HG02884 (cell line): ENCODE data around the gene KIRREL3.

Experiments used
- ATAC-seq: cut with Tn5 transposase; IDR thresholded peaks from one replicate; pipeline ENCODE4 v1.9.1; 2021; ENCODE audit warnings: mild to moderate bottlenecking, moderate library complexity; ENCODE audit not compliant: unreplicated experiment

KIRREL3 gene

DNA sequence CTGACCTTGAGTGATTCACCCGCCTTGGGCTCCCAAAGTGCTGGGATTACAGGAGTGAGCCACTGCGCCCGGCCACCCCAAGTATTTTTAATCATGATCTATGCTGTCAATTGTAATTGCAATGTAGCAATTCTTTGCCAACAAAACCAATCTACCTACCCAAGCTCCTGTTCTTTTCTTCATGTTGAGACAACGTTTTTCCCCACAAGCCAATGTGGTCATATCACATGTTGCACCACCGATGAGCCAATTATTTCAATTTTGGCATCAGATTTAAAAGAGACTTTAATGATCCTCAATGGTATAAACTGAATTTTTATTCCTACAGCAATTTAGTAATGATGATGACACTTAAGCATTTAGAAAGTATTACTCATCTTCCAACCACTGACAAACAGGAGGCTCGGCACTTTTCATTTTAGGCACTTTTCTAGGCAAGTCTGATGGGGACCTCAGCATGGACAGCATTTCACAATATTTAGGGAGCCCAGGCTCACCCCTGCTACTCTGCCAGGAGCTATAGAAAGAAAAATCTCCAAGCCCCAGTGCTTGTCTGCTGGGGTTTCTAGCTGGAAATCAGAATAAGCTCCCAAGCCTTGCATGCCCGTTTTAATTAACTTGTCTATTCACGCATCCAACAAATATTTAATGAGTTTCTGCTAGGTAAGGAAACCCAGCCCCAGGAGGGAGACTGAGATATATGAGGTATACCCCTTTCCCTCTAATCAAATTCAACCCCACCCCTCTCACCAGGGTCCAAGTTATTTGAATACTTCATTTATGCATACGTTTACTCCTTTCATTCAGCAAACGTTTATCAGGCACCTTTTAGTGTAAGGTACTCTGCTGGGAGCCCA, 353.6 kb downstream of the KIRREL3 start:
- ATAC-seq: no peak

DNA sequence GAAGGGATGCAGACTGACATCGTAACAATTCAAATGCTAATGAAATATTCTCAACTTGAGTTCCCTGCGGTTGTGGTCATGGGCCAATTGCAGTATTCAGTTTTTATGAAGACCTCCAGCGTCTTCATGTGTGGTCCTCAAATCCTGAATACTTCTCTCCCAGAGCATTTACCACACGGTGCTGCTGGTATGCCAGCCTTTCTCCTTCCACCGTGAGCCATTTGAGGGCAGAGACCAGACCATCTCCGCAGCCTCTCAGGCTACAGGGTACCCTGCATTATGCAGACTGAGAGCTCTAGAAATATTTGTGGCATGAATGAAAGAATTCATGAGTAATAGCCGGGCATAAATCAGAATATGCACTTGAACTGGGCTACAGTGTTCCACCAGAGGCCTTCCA, 355.4 kb downstream of the KIRREL3 start:
- ATAC-seq: no peak

DNA sequence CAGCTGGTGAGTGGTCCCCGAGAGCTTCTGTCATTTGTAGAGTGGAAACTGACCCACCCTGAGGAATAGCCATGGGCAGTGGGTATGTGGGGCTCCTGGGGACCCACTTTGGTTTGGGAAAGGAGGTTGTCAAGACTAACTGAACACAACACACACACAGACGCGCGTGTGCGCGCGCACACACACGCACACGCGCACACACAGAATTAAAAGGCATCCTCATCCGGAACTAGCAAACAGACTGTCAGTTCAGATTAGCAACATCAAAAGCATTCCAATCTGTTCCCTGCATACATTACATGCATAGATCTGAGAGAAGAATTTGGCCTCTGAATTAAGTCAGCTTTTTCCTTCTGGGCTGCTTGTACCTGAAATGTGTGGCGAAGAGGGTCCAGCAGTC, 360.4 kb downstream of the KIRREL3 start:
- no peak for ATAC-seq

DNA sequence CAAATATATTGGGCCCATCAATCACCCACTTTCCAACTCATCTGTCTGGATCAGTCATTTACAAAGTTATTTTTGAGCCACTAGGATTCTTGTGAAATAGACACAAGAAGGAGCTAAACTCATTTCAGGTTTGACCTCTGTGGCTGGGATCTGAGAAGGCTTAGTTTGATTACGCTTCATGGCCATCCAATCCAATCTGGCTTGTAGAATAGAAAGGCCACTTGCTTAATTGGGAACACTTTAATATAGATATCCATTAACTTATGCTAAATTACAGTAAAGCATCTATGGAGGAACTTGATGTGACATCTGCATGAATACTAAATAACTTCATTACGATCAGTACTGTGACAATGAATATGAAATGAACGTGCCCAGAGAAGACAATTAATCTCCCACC, 360.9 kb downstream of the KIRREL3 start:
- no peak for ATAC-seq

DNA sequence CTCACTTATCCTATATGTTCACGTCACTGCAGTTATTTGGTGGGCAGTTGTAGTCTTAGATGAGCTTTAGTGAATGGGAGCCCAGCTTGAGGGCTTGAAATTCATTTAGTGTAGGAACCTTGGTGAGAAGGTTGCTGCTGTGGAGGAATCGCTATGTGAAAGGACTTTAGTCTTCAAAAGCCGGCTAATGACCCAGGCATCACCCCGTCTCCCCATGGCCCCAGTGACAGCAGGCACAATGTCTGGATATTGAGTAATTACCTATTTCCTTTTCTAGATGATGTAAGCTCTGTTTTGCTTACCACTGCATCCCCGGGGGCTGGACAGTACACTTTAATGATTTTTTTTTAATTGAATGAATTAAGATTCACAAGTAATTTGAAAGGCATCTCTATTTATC, 361.9 kb downstream of the KIRREL3 start:
- ATAC-seq: no peak

DNA sequence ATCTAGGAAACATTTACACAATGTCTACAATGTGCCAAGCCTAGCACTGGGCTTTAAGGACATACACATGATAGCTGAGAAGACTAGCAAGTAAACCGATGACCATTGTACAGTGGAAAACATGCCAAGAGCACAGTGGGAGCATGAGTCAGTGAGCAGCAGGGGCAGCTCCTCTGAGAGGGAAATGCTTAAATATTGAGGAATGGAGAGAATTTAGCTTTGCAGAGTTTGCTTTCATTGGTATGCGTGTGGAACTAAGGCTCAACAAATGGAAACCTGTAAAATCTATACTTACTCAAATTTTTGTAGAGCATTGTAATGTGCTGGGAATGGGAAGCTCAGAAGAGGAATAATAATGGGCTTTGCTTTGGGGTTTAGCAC, 362.8 kb downstream of the KIRREL3 start:
- ATAC-seq: no peak

DNA sequence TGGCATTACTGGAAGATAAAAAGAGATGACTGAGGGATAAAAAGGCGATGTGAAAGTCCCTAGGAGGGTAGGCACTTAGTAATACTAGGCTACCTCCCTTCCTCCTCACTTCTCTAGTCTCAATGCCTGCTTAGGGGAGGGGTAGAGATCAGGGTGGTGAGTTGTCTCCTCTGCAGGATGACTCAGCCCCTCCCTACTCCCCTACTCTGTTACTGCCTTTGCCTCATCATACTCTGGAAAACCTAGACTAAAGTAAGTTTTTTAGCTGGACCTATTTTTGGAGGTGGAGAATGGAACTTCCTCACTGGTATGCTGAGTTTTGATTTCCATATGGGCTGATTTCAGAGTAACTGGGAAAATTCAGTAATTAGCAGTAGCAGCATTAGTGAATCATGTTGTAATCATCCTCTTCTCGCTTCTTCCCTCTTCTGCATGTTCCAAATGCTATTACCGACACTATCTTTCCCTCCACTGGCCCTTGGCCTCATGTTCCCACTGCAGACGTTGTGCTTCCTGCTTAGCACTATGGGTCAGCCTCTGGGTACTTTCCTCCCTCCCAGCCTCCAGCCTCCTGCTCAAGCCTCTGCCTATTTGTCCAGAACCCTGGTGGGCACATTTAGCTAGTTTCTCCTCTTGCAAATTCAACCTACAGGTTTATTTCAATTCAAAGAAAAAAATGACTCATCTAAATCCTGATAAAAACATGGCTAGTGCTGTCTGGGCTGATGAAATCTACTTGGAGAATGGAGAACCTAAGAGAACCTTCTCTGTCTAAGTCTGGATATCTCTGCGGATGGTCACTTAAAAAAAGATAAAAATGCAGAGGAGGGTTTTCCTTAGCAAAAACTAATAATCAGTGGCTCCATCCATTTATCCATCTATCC, 363.4 kb downstream of the KIRREL3 start:
- no peak for ATAC-seq

DNA sequence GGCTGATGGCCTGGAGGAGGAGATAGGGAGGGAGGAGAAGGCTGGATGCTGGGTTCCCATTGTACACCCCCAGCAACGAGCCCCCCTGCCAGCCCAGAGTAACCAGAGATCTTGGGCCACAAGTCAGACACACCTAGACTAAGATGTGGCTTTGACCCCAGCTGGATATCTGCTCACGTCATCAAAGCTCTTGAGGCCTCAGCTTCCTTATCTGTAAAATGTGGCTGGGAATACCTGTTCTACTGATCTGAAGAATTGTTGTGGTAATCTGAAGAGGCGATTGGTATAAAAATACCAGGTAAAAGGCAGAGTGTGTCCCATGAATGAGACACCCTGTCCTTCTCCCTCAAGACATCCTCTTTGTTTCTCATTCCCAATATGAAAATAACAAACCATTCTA, 365.1 kb downstream of the KIRREL3 start:
- no peak for ATAC-seq

DNA sequence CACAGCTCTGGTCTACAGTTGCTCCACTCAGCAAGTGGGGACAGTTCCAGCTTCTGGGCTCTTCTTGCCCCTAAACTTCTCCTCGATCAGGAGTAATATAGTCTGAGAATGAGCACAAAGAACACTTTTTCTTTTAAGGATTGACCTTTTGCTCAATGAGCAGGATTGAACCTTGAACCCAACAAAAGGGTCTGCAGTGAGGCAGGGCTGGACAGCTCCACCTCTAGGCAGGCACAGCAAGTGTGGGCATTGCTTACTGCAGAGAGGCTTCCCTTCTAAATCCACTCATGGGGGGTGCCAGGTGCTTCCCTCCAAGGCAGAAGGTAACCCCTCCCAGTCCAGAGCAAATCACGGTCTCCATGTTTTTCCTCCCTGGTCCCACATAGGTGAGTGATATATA, 365.6 kb downstream of the KIRREL3 start:
- no peak for ATAC-seq

DNA sequence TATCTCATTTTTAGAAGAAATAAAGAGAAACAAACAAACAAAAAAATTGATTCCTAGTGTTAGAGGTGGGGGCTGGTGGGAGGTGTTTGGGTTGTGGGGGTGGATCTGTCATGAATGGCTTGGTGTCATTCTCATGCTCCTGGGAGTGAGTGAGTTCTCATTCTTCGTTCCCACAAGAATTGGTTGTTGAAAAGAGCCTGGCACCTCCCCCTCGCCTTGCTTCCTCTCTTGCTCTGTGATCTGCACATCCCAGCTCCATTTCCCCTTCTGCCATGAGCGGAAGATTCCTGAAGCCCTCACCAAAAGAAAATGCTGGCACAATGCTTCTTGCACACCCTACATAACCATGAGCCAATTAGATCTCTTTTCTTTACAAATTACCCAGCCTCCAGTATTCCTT, 367.2 kb downstream of the KIRREL3 start:
- no peak for ATAC-seq

DNA sequence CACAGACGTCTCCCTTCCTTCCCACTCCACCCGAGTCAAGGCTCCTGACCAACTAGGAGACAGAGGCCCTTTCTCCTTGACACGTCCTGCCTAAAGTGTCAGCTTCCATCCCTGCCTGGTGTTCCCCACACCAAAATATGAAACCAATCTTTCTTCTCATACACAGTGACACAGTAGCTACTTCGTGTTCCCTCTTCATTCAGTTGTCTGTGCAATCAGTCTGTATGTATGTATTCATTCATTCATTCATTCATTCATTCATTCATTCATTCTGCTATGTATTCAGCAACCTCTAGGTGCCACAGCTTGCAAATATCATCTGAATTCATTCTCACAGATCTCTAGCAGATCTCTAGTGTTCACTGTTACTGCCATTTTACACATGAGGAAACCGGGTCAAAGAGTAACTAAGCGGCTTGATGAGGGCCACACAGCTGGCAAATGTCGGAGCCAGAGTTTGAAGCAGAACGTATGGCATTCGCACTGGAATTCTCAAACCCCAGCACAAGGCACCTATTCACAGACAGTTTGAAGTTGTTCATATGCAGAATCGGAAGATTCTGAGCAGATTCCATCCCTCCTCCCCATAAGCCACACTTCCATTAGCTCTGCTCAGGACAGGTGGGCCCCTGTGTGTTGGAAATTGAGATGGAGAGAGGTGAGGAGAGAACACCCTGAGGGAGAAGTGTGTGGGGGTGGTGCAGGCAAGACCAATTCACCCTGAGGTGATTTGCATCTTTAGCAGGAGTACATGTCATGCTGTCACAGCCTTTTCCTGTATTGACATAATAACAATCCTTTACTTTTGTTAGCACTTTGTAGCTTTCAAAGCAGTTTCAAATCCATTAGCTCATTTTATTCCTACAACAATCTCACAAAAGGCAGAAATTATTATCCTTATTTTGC, 369.4 kb downstream of the KIRREL3 start:
- ATAC-seq: no peak

DNA sequence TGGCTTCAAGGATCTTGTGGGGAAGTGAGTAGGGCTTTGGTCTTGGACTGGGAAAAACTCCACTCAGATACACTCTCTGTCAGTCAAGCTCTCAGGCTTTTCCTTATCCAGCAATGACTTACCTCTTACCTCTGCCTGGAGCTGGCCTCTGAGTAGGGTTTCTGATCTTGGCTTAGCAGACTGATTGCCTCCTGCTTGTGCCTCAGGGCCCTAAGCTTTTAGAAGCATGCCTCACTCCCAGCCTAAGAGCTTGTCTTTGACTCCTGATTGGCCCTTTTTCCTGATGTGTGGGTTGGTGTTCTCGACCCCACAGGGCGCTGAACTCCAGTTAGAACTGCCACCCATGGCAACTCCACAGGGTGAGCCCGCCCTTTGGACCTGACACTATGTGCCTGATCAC, 370.1 kb downstream of the KIRREL3 start:
- ATAC-seq: no peak

DNA sequence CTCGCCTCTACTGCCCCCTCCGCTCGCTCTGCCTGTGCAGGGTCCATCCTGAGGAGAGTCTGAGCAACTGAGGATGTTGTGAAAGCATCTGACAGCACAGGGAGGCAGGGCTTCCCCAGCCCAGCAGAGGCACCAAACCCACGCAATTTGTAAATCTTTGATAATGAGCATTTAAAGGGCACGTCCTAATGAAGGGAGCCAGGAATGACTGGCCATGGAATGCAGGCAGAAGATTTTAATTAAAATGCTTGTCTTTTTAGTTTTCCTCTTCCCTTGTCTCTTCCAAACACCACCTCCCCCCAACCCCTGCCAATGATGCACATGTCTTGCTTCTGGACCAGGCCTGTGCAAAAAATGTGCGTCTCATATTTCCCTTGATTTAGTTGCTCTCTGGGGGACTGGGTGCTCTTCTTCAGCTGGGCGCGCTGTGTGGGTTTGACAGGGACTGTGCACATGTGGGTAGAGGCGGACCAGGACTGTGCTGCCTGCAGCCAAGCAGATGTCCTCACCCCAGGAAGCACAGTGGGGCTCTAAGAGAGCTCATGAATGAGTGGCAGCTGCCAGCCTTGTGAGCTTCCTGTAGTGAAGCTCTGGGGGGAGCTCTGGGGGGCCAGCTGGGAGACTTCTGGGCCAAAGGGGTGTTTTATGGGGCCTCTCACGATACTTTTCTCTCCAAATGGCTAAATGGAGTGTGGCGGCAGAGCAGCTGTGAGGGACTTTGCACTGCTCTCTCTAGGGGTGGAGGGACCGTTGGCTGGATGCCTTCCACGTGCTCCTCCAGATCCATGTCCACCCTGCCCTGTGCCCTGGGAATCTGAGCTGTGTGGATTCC, 371.6 kb downstream of the KIRREL3 start:
- no peak for ATAC-seq

DNA sequence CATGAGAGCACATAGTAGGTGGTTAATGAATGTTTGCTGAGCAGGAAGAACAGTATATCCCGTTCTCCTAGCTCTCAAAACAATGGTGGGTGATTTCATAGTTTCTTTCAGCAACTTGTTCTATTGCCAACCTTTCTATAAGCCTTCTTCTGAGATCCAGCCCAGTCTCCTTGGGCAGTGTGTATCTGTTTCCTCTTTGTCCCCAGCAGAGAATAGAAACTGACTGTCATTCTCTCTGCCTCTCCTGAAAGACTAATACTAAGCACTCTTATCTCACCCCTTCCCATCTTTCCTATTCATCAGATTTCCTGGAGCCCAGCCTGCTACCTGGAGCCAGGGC, 372.1 kb downstream of the KIRREL3 start:
- no peak for ATAC-seq

DNA sequence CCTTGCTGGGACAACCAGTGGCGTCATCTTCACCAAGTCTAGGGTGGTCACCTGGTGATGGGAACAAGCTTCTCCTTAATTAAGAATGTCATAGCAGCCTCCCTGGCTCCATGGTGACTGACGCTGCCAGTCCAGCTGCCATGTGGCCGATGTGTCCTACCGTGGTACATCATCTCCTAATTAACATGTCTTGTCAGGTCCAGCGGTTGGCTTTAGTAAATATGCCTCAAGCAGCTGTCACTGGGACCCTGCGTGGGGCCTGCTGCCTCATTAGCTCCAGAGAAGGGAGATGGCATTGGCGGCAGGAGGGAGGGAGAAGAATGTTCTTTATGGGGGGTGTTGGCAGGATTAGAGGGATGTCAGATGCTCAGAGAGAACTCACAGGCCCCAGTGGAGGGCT, 373.1 kb downstream of the KIRREL3 start:
- no peak for ATAC-seq

DNA sequence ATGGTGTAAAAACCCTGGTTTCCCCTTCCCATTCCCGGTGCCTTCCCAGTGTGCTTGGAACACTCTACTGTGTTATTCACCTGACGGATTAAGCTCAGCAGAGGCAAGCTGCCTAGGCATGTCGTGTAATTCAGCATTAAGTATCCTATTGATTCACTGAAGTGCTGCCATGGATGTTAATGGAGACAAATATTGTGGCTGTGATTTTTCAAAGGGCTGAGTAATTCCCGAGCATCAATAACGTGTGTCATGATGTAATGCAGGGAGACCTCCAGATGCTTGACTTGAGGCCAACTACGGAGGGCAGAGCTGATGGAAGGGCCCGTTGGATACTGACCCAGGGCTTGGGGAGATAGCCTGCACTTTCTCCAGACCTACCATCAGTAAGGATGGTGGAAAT, 376.1 kb downstream of the KIRREL3 start:
- no peak for ATAC-seq

DNA sequence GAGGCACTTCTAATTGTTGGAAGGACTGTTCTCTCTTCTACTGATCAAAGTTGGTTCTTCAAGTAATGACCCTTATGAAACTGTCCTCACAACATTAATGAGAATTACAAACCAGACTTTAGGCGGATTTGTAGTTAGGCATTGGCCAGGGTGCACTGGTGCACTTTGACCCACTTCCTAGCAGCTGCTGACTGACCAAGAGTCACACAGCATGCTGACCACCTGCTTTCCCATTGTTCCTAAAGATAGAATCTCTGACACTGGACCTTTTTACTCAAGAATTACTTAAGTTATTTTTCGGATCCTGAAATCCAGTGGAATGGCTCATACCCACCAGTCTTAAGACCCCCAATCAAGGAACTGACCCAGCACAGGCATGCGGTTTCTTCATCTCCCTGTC, 381.1 kb downstream of the KIRREL3 start:
- ATAC-seq: no peak

DNA sequence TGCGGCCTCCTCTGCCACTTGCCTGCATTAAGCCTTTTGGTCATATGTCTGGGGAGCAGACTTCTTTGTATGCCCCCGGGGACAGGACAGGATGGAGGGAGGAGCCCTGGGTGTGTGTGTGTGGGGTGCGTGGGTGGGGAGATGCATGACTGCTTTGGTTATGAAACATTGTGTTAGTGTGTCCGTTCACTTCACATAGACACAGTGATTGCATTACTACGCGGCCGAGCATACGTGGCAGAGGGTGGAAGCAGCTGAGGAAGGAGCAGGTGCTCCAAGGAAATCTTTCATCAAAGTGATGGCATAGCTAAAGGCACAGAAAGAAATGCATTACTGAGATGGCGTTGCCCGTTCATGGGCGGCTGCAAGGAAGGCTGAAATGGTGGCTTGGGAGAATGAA, 384.7 kb downstream of the KIRREL3 start:
- ATAC-seq: no peak

DNA sequence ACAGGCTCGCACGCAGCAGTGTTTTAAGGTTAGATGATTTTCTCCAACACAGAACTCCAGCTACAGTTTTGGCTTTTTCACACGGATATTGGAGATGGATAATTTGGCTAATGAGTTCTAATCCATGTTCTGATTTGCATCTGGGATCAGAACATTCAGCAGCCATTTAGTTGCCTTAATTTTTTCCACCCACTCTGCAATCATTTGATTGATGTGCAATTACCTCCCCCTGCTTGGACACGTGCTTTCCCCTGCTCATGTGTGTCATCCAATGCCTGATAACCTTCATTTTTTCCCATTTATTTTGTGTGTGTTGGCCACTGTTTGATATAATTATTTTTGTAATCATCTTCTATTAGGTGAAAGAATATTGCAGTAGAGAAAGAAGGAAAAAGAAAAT, 387.3 kb downstream of the KIRREL3 start:
- no peak for ATAC-seq

DNA sequence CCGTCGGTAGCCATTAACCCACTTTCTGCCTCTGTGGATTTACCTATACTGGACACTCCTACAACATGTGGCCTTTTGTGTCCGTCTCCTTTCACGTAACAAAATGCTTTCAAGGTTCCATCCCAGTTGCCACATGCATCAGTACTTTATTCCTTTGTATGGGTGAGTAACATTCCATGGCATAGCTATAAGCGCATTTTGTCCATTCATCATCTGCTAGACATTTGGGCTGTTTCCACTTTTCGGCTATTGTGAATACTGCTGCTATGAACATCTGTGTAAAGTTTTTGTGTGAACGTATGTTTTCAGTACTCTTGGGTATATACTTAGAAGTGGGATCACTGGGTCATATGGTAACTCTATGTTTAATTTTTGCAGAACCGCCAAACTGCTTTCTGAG, 387.9 kb downstream of the KIRREL3 start:
- ATAC-seq: no peak
